ENCODE measurements around the gene ZNF677.

- TF ChIP-seq CTCF (IDR thresholded peaks at IDR 0.05), result no peak
- peak in 1 of 2 donors; percentile 65 for TF ChIP-seq POLR2A (IDR thresholded peaks at IDR 0.05)
Measured at GRCh38 chr19:53254411-53255341, at the start of gene ZNF677.

Data from adrenal gland (tissue), 5 donors.